ENCODE results near the gene XAGE5. TPM values are rescaled to one million over a fixed set of nuclear protein-coding genes. Genes with fewer than 3 reads are reported as not detected.

Gene XAGE5
- total RNA-seq, 1 donor from 2014 or later = not detected

DNA sequence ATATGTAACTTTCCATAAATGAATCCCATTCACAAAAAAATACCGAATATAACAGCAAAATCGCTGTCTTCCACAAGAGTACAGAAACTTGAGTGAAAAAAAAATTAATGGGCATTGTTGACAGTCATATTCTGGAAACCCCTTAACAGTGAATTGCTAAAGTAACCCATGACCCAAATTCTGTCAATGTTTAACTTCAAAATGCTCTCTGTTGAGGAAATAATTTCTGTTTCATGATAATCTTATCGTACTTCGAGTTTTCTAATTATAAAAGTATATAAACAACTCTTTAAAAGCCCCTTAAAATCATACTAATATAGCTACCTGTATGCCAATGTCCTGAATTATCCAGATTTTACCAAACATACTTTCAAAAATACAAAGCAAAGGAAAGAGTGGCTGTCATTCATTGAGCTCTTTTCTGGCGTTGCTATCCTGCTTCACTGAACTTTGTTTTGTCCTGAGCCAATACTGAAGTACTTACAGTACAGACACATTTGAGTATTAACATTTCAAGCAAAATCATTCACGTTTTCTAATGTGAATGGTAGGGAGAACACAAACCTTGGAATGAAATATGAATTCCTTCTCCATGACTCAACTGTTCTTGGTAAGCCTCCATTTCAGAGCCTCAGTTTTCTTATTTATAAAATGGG is 54.4 kb downstream of the XAGE5 start:
- Histone ChIP-seq H3K9me3 (no peaks in the 10 kb centered on the region), H3K4me3 (no peak overlapping the region), H3K27ac (no peak overlapping the region), H3K36me3 (no peaks in the 10 kb centered on the region), H3K27me3 (no peaks in the 10 kb centered on the region), H3K4me1 (no peaks in the 10 kb centered on the region)
- intact Hi-C loops (cut with DNase I) = no loop called here
- no peak for DNase-seq
- TF ChIP-seq, protein P1, sequence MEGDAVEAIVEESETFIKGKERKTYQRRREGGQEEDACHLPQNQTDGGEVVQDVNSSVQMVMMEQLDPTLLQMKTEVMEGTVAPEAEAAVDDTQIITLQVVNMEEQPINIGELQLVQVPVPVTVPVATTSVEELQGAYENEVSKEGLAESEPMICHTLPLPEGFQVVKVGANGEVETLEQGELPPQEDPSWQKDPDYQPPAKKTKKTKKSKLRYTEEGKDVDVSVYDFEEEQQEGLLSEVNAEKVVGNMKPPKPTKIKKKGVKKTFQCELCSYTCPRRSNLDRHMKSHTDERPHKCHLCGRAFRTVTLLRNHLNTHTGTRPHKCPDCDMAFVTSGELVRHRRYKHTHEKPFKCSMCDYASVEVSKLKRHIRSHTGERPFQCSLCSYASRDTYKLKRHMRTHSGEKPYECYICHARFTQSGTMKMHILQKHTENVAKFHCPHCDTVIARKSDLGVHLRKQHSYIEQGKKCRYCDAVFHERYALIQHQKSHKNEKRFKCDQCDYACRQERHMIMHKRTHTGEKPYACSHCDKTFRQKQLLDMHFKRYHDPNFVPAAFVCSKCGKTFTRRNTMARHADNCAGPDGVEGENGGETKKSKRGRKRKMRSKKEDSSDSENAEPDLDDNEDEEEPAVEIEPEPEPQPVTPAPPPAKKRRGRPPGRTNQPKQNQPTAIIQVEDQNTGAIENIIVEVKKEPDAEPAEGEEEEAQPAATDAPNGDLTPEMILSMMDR (IDR thresholded peaks at IDR 0.05) = no peak
- no peak for ATAC-seq

Other genes with a start within 250 kb of the XAGE5 start
- not detected for gene SSX7, start 156.4 kb upstream of the XAGE5 start, total RNA-seq
- gene SSX2, start 104.1 kb upstream of the XAGE5 start, total RNA-seq = not detected
- gene SSX2B, start 60.0 kb upstream of the XAGE5 start, total RNA-seq = not detected
- gene SPANXN5, start 13.9 kb upstream of the XAGE5 start, total RNA-seq = not detected
- not detected for gene XAGE3, start 56.8 kb downstream of the XAGE5 start, total RNA-seq
- 11.9 TPM for gene FAM156B, start 86.0 kb downstream of the XAGE5 start, total RNA-seq
- gene FAM156A, start 147.2 kb downstream of the XAGE5 start, total RNA-seq = 23.3 TPM
- gene GPR173, start 237.5 kb downstream of the XAGE5 start, total RNA-seq = 1.3 TPM

Data from upper lobe of right lung (tissue), 1 donor.